K562 (cell line): Measurements from ENCODE around the gene TAF12. TPM values are rescaled to one million over a fixed set of nuclear protein-coding genes. Genes with fewer than 3 reads are reported as not detected.

Experiments
- DPF2 ChIP-seq: fragments of 450-650 bp; IDR thresholded peaks from 2 replicates; pipeline ENCODE4 v1.6.1; 2016
- ETV1 ChIP-seq: fragments of 450-650 bp; conservative IDR thresholded peaks from 2 replicates; pipeline ENCODE4 v1.6.1; 2016; ENCODE audit warnings: missing genetic modification characterization, control low read depth, low read depth, missing compliant biosample characterization
- EZH2 ChIP-seq: IDR thresholded peaks from 2 replicates; pipeline ENCODE4 v1.6.1; 2012; ENCODE audit warnings: low read depth, mild to moderate bottlenecking, inconsistent platforms, low read length, borderline replicate concordance
- FOXK2 ChIP-seq, 2 experiments: fragments of 450-650 bp; IDR thresholded peaks in 1 of 2; conservative IDR thresholded peaks in 1 of 2; 2 replicates each; pipeline ENCODE4 v1.6.1; 2016; ENCODE audit warnings: low read depth in 2 of 2, mild to moderate bottlenecking in 1 of 2
- HINFP ChIP-seq: fragments of 450-650 bp; conservative IDR thresholded peaks from 2 replicates; pipeline ENCODE4 v1.6.1; 2016; ENCODE audit warnings: missing genetic modification characterization, low read depth, mild to moderate bottlenecking, control low read depth, missing compliant biosample characterization
- NR4A1 ChIP-seq, 2 experiments: fragments of 250-450 bp in 1 of 2; fragments of 450-650 bp in 1 of 2; sonication (Bioruptor Pico) in 1 of 2; IDR thresholded peaks; 2 replicates each; pipeline versions ENCODE4 v1.4.0 to v1.6.1; 2016 to 2020; ENCODE audit warnings: mild to moderate bottlenecking in 2 of 2, missing compliant biosample characterization in 1 of 2, missing genetic modification characterization in 1 of 2, moderate library complexity in 1 of 2
- RFX5 ChIP-seq: IDR thresholded peaks from 2 replicates; pipeline ENCODE4 v1.6.1; 2011; ENCODE audit warnings: low read depth, mild to moderate bottlenecking, improper control_type of control experiment, low read length
- SIN3A ChIP-seq, 2 experiments: fragments of 150-350 bp in 1 of 2; IDR thresholded peaks; 2 replicates each; pipeline ENCODE4 v1.6.1; 2011 to 2016; ENCODE audit warnings: borderline replicate concordance in 2 of 2, low read depth in 2 of 2, low read length in 2 of 2, mild to moderate bottlenecking in 2 of 2, moderate library complexity in 2 of 2; ENCODE audit not compliant: control insufficient read depth in 1 of 2
- SRSF3 ChIP-seq: fragments of 200-400 bp; formaldehyde crosslinking; IDR thresholded peaks from 2 replicates; pipeline ENCODE4 v1.6.1; 2016; ENCODE audit warnings: mild to moderate bottlenecking, low read length, moderate library complexity; ENCODE audit not compliant: insufficient read depth
- STAT5B ChIP-seq: fragments of 250-450 bp; sonication (Bioruptor Pico); IDR thresholded peaks from 2 replicates; pipeline ENCODE4 v1.8.0; 2021; ENCODE audit warnings: mild to moderate bottlenecking, inconsistent platforms
- TAF1 ChIP-seq: IDR thresholded peaks from 2 replicates; pipeline ENCODE4 v1.6.1; 2011; ENCODE audit warnings: mild to moderate bottlenecking, low read length, moderate library complexity; ENCODE audit not compliant: insufficient read depth, control insufficient read depth, severe bottlenecking; ENCODE audit errors: extremely low read depth
- TCFL5 ChIP-seq: fragments of 250-450 bp; sonication (Bioruptor Pico); conservative IDR thresholded peaks from 2 replicates; pipeline ENCODE4 v1.6.1; 2021; ENCODE audit warnings: mild to moderate bottlenecking, moderate library complexity, matching md5 sums
- TEAD1 ChIP-seq, 2 experiments: fragments of 450-650 bp in 1 of 2; sonication (generic) in 1 of 2; formaldehyde crosslinking; IDR thresholded peaks; 2 replicates each; pipeline versions ENCODE4 v1.4.0 to v1.8.0; 2020 to 2022; ENCODE audit warnings: mild to moderate bottlenecking in 2 of 2, missing genetic modification reagents in 1 of 2
- ZNF3 ChIP-seq: fragments of 250-450 bp; sonication (Bioruptor Pico); IDR thresholded peaks from 2 replicates; pipeline ENCODE4 v1.5.0; 2021; ENCODE audit warnings: mild to moderate bottlenecking, moderate library complexity
- ZNF407 ChIP-seq: fragments of 450-650 bp; IDR thresholded peaks from 2 replicates; pipeline ENCODE4 v1.6.1; 2016; ENCODE audit warnings: low read depth
- polyA plus RNA-seq, 8 experiments: library from polyadenylated mRNA; depleted of rRNA in 4 of 8; stranded (reverse) in 5 of 8; unstranded in 3 of 8; fragments of >200 nt; fragmentation: Nextera tagmentation in 2 of 8; fragmentation: Illumina TruSeq in 1 of 8; extraction: Ambion mirVana in 2 of 8; extraction: Trizol in 1 of 8; gene quantifications; 2 replicates each; pipeline versions ENCODE4 v1.2.1 to v1.2.3, GENCODE V29; 2011 to 2014; ENCODE audit warnings: inconsistent platforms in 1 of 8, missing spikeins in 1 of 8
- total RNA-seq, 7 experiments: library from RNA; depleted of rRNA in 6 of 7; stranded (reverse); fragments of >200 nt in 6 of 7; fragmentation: Illumina TruSeq in 2 of 7; extraction: Trizol in 2 of 7; gene quantifications; 2 replicates each; pipeline versions ENCODE4 v1.2.1 to v1.2.3, GENCODE V29; 2011 to 2021; ENCODE audit warnings: low replicate concordance in 1 of 7
- TF ChIP-seq, protein P1 (sequence below): fragments of 450-650 bp; conservative IDR thresholded peaks from 2 replicates; pipeline ENCODE4 v1.6.1; 2016; ENCODE audit warnings: missing genetic modification characterization, low read depth, mild to moderate bottlenecking, missing compliant biosample characterization, moderate library complexity

TAF12 gene
- total and polyA plus RNA-seq, 9 of the 15 experiments (the other 6 are each of a cell fraction or from before 2014, with no cell fraction given): 31.6 to 89.0 (median 50.5) TPM

GRCh38 chr1:28648008-28648473 is 5.2 kb upstream of the TAF12 start (continued):
- TF ChIP-seq, protein P1, sequence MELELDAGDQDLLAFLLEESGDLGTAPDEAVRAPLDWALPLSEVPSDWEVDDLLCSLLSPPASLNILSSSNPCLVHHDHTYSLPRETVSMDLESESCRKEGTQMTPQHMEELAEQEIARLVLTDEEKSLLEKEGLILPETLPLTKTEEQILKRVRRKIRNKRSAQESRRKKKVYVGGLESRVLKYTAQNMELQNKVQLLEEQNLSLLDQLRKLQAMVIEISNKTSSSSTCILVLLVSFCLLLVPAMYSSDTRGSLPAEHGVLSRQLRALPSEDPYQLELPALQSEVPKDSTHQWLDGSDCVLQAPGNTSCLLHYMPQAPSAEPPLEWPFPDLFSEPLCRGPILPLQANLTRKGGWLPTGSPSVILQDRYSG: peak; percentile 92
- TF ChIP-seq SRSF3: no peak
- TF ChIP-seq DPF2: peak; percentile 65
- TF ChIP-seq NR4A1 (CRISPR knock-in tag; IDR thresholded peaks at IDR 0.05): peak; percentile 69; the same call in 1 of the 2 replicates
- peak; percentile 68; the same call in 1 of the 2 replicates for TF ChIP-seq NR4A1 (tag; IDR thresholded peaks at IDR 0.05)
- peak; percentile 97 for TF ChIP-seq ETV1 (tag)
- peak; percentile 52 for TF ChIP-seq TAF1
- TF ChIP-seq RFX5: no peak
- peak; percentile 1 to 89; a peak in 2 of 4 replicates for TF ChIP-seq TEAD1 (CRISPR knock-in tag; IDR thresholded peaks at IDR 0.05)
- no peak for TF ChIP-seq EZH2
- TF ChIP-seq TCFL5: 0 out of 2 replicates have a peak, but pooled peaks have one; percentile 10
- no peak for TF ChIP-seq ZNF3 (CRISPR knock-in tag)
- no peak for TF ChIP-seq SIN3A (IDR thresholded peaks at IDR 0.05; ENCODE audit: borderline replicate concordance in 2 of 2, control insufficient read depth in 1 of 2, low read depth in 2 of 2, low read length in 2 of 2)
- peak; percentile 64 to 78 for TF ChIP-seq FOXK2 (conservative IDR thresholded peaks at IDR 0.05 in 1 of 2, IDR thresholded peaks at IDR 0.05 in 1 of 2; ENCODE audit: low read depth in 2 of 2)
- no peak for TF ChIP-seq STAT5B (CRISPR knock-in tag)
- TF ChIP-seq HINFP (tag): no peak; the same call in 1 of the 2 replicates
- TF ChIP-seq ZNF407: no peak
